OCI-LY3 (cell line): ENCODE results near the gene MACIR.

Source experiments
- H2AFZ ChIP-seq: fragments of 200-600, 300-600 bp; shearing (Covaris generic); 2 replicates; pipeline ENCODE4 v1.6.0; 2014; ENCODE audit warnings: antibody characterized with exemption, low read depth, low read length
- H3K27ac ChIP-seq: fragments of 200-600, 300-600 bp; sonication (generic); 2 replicates; pipeline ENCODE4 v1.5.1; 2014; ENCODE audit warnings: mild to moderate bottlenecking, low read length, moderate library complexity, mixed read lengths
- H3K27me3 ChIP-seq: fragments of 200-600, 300-600 bp; sonication (generic); 2 replicates; pipeline ENCODE4 v1.6.1; 2014; ENCODE audit warnings: low read depth, low read length, mixed read lengths
- H3K36me3 ChIP-seq: fragments of 200-600, 300-600 bp; sonication (generic); replicated peaks from 2 replicates; pipeline ENCODE3; 2014; ENCODE audit warnings: low read depth, low read length, mixed read lengths
- H3K4me1 ChIP-seq: fragments of 300-600, 200-600 bp; sonication (generic); 2 replicates; pipeline ENCODE4 v1.6.1; 2014; ENCODE audit warnings: low read length, mixed read lengths
- H3K4me2 ChIP-seq: fragments of 200-600, 300-600 bp; sonication (generic); 2 replicates; pipeline ENCODE4 v1.6.1; 2014; ENCODE audit warnings: low read length, mixed read lengths
- H3K4me3 ChIP-seq: fragments of 300-600, 200-600 bp; sonication (generic); 2 replicates; pipeline ENCODE4 v1.5.1; 2014; ENCODE audit warnings: antibody characterized with exemption, mild to moderate bottlenecking, low read length, moderate library complexity
- H3K79me2 ChIP-seq: fragments of 300-600, 200-600 bp; shearing (Covaris generic); 2 replicates; pipeline ENCODE4 v1.6.1; 2014; ENCODE audit warnings: mild to moderate bottlenecking, low read length, mixed read lengths
- H3K9ac ChIP-seq: fragments of 300-600, 200-600 bp; shearing (Covaris generic); 2 replicates; pipeline ENCODE4 v1.6.0; 2014; ENCODE audit warnings: mild to moderate bottlenecking, low read length, moderate library complexity
- H3K9me3 ChIP-seq: fragments of 200-600, 300-600 bp; shearing (Covaris generic); 2 replicates; pipeline ENCODE4 v1.6.1; 2014; ENCODE audit warnings: low read length, mixed read lengths; ENCODE audit not compliant: insufficient read depth
- H4K20me1 ChIP-seq: fragments of 200-600, 300-600 bp; sonication (generic); 2 replicates; pipeline ENCODE4 v1.6.1; 2016; ENCODE audit warnings: low read length, mixed read lengths; ENCODE audit not compliant: insufficient read depth
- EZH2phosphoT487 ChIP-seq: fragments of 200-600 bp; shearing (Covaris generic); IDR thresholded peaks from 2 replicates; pipeline ENCODE4 v1.6.1; 2018; ENCODE audit warnings: antibody characterized with exemption, mixed run types, low read depth
- TF ChIP-seq, protein P1 (sequence below): fragments of 200-600, 300-600 bp; sonication (generic); IDR thresholded peaks from 2 replicates; pipeline ENCODE4 v1.5.1; 2014; ENCODE audit warnings: antibody characterized with exemption, low read length, low read depth

The MACIR gene

GRCh38 chr5:103293719-103294118 is 35.2 kb downstream of the MACIR start:
- Histone ChIP-seq H3K4me2 (no peak overlapping the region), H3K4me3 (no peak overlapping the region), H3K79me2 (no peaks in the 10 kb centered on the region), H3K36me3 (no peaks in the 10 kb centered on the region), H3K27me3 (no peaks in the 10 kb centered on the region), H3K9me3 (no peaks in the 10 kb centered on the region), H4K20me1 (no peaks in the 10 kb centered on the region), H3K27ac (no peak overlapping the region), H3K4me1 (no peaks in the 10 kb centered on the region), H3K9ac (no peak overlapping the region), H2AFZ (no peak overlapping the region)
- TF ChIP-seq, protein P1, sequence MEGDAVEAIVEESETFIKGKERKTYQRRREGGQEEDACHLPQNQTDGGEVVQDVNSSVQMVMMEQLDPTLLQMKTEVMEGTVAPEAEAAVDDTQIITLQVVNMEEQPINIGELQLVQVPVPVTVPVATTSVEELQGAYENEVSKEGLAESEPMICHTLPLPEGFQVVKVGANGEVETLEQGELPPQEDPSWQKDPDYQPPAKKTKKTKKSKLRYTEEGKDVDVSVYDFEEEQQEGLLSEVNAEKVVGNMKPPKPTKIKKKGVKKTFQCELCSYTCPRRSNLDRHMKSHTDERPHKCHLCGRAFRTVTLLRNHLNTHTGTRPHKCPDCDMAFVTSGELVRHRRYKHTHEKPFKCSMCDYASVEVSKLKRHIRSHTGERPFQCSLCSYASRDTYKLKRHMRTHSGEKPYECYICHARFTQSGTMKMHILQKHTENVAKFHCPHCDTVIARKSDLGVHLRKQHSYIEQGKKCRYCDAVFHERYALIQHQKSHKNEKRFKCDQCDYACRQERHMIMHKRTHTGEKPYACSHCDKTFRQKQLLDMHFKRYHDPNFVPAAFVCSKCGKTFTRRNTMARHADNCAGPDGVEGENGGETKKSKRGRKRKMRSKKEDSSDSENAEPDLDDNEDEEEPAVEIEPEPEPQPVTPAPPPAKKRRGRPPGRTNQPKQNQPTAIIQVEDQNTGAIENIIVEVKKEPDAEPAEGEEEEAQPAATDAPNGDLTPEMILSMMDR, result no peak
- no peak for TF ChIP-seq EZH2phosphoT487

- no peak overlapping the region for H3K9ac ChIP-seq
- no peak overlapping the region for H2AFZ ChIP-seq
- no peaks in the 10 kb centered on the region for H3K9me3 ChIP-seq
- no peak overlapping the region for H3K27ac ChIP-seq
- no peaks in the 10 kb centered on the region for H3K4me1 ChIP-seq
- no peak for TF ChIP-seq EZH2phosphoT487
- TF ChIP-seq, protein P1, result no peak
- H3K4me2 ChIP-seq, result no peak overlapping the region
- no peaks in the 10 kb centered on the region for H4K20me1 ChIP-seq
- no peaks in the 10 kb centered on the region for H3K36me3 ChIP-seq
- H3K4me3 ChIP-seq, result no peak overlapping the region
- H3K27me3 ChIP-seq, result no peaks in the 10 kb centered on the region
- no peaks in the 10 kb centered on the region for H3K79me2 ChIP-seq
Measured at GRCh38 chr5:103294906-103295305, 36.3 kb downstream of the MACIR start.

GRCh38 chr5:103295424-103295823 is 36.9 kb downstream of the MACIR start:
- Histone ChIP-seq H3K4me2 (no peak overlapping the region), H3K79me2 (no peaks in the 10 kb centered on the region), H3K27ac (no peak overlapping the region), H3K9ac (no peak overlapping the region), H4K20me1 (no peaks in the 10 kb centered on the region), H3K36me3 (no peaks in the 10 kb centered on the region), H3K27me3 (no peaks in the 10 kb centered on the region), H3K4me3 (no peak overlapping the region), H3K4me1 (no peaks in the 10 kb centered on the region), H2AFZ (no peak overlapping the region), H3K9me3 (no peaks in the 10 kb centered on the region)
- TF ChIP-seq, protein P1, result no peak
- no peak for TF ChIP-seq EZH2phosphoT487

- no peak overlapping the region for H3K27ac ChIP-seq
- no peak overlapping the region for H2AFZ ChIP-seq
- H3K9me3 ChIP-seq, result no peaks in the 10 kb centered on the region
- H3K36me3 ChIP-seq, result no peaks in the 10 kb centered on the region
- TF ChIP-seq EZH2phosphoT487, result no peak
- TF ChIP-seq, protein P1, result no peak
- no peak overlapping the region for H3K4me3 ChIP-seq
- no peaks in the 10 kb centered on the region for H3K79me2 ChIP-seq
- H3K27me3 ChIP-seq, result no peaks in the 10 kb centered on the region
- no peaks in the 10 kb centered on the region for H3K4me1 ChIP-seq
- no peak overlapping the region for H3K4me2 ChIP-seq
- H4K20me1 ChIP-seq, result no peaks in the 10 kb centered on the region
- H3K9ac ChIP-seq, result no peak overlapping the region
Measured at GRCh38 chr5:103295871-103296270, 37.3 kb downstream of the MACIR start.
